Esophagus squamous epithelium (tissue), 4 donors: ENCODE data around the gene OPA3.

Experiments used
- CTCF ChIP-seq, 6 experiments: fragments of 450-650 bp in 4 of 6; fragments of 200-600 bp in 2 of 6; sonication (generic) in 2 of 6; IDR thresholded peaks; one replicate each; pipeline ENCODE4 v1.5.1; 2016 to 2019; ENCODE audit warnings: antibody characterized with exemption in 6 of 6, mild to moderate bottlenecking in 4 of 6, moderate library complexity in 4 of 6
- POLR2A ChIP-seq, 4 donors: fragments of 450-650 bp; IDR thresholded peaks; one replicate each; pipeline ENCODE4 v1.6.1; 2017; ENCODE audit warnings: antibody characterized with exemption in 4 of 4, mild to moderate bottlenecking in 4 of 4, moderate library complexity in 3 of 4

- TF ChIP-seq CTCF (IDR thresholded peaks at IDR 0.05) (no peak), POLR2A (IDR thresholded peaks at IDR 0.05) (no peak)
Measured at GRCh38 chr19:45593520-45593919, 8.9 kb upstream of the OPA3 start.
